ENCODE measurements around the gene TESK2.

Gene TESK2

DNA sequence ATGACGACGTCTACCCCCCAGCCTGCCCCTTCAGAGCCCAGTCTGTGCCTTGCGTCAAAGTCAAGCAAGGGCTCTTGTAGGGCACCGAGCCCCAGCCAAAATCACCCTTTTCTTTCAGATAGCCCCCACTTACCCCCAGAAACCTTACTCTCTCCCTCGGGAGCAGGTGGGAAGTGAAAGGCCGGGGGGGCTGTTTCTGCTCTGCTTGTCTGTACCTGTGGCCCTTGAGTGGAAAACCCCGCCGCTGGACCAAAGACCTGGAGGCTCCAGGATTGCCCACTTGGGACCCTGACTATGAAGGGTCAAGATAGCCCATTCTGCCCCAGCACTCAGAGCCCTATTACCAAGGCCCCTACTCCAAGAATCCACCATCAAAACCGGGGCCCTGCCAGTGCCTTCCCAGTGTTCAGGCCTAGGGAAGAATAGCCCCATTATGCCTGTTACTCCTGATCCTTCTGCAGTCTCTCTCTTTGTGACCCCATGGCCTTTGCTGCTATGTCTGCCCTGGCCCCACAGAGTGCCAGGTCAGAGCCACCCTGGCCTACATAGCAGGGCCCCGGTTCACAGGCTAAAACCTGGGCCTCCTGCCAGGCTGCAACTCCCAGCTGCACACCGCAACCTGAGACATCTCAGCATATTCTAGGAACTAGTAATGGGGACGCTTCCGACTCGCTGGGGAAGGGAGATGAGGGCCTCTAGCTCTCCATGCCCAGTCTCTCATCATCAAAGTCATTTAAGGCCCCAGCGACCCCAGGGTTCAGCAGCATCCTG, 186.5 kb downstream of the TESK2 start:
- no peak for DNase-seq (ENCODE audit: low read depth in 2 of 2)

DNA sequence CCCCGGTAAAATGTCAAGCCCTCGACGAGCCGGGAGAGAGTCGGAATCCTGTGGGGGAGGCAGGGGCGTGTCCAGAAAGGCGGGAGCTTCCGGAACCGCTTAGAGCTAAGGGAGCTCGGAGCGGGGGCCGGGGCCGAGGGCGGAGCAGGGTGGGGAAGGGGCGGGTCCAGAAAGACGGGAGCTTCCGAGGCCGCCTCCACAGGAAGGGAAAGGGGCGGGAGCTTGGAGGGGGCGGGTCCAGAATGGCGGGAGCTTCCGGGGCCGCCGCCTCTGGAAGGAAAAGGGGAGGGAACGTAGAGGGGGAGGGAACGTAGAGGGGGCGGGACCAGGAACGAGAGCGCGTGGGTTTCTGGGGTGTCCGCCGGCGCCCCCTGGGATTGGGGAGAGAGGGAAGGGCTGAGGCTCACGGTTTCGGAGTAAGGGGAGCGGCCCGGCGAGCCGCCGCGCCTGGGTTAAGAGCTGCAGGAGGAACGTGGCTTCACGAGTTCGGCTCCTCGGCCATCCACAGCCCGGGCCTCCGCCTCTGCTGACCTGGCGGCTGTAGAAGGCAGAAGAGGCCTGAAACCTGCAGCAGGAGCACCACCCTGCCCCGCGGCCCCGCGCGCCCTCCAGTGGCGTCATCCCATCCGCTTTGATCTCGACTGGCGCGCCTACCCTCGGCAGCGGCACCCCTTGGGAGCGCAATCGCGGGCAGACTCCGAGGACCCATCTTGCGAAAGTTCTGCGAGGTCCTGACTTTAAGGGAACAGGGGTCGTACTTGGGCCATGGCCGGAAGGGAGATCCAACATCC, 187.2 kb downstream of the TESK2 start:
- DNase-seq (ENCODE audit: low read depth in 2 of 2) = peak; percentile 99

DNA sequence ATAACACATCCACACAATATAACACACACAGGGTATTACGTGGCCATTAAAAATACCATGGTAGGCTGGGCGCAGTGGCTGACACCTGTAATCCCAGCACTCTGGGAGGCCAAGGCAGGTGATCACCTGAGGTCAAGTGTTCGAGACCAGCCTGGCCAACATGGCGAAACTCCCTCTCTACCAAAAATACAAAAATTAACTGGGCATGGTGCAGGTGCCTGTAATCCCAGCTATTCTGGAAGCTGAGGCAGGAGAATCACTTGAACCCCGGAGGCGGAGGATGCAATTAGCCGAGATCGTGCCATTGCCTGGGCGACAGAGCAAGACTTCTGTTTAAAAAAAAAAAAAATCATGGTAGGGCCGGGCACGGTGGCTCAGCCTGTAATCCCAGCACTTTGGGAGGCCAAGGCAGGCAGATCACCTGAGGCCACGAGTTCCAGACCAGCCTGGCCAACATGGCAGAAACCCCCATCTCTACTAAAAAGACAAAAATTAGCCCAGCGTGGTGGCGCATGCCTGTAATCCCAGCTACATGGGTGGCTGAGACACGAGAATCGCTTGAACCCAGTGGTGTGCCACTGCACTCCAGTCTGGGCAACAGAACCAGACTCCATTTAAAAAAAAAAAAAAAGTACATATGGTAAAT, 188.3 kb downstream of the TESK2 start:
- DNase-seq (ENCODE audit: low read depth in 2 of 2) = no peak

DNA sequence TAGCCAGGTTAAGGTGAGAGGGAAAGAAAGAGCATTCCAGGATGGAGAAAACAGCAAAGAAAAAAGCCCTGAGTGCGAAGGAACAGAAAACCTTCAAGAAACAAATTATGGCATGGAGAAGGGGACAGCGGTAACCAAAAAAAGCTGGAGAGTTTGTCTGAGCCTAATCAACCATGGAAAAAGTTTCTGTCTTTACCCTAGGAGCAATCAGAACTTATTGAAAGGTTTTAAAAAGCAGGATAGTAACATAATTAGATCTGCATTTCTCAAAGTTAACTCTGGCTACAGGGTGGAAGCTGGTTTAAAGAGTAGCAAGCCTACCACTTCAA, 190.3 kb downstream of the TESK2 start:
- DNase-seq (ENCODE audit: low read depth in 2 of 2) = no peak

DNA sequence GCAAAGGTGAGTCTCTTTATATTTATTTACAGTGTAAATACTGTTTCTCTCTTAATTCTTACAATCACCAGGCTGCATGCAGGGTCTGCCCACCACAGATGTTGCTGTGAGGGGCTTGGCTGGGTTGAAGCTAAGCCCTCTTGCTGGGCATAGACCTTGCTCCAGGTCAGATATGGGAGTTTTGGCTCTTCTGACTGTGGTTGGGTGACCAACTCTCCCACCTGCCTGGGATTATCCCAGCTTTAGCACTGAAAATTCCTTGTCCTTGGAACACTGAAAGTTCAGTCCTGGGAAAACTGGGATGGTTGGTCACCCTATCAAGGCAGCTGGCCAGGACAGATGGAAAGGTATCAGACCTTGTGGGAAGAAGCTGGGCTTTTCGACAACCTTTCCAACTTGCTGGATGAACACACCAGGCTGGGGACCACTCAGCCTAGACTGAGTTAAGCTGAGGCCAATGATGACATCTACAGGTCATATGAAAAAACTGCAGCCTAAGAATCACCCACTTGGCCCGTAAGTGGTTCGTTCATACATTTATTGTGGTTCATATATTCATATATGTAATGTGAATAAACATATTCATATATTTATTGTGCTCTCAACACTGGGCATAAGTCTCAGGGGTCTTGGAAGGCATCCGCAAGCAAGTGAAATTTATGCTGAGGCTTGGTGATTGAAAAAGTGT, 190.8 kb downstream of the TESK2 start:
- DNase-seq (ENCODE audit: low read depth in 2 of 2) = peak in 1 of 2 donors; percentile 18

DNA sequence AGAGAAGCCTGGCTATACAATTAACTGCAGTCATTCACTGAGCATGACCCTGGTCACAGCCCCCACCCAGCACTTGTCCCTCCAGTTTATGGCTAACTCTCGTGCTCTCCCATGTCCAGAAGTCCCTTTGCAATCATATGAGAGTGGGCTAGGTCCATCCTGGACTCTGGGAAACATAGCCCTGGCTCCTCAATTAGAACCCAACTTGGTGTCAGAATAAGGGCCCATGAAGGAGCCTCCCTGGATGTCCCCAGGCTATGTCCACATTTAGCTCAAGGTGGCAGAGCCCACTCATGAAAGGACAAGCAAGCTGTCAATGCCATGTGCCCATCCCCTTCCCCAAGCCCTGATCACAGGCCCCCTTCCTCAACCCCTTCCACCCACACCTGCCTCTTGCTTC, 191.7 kb downstream of the TESK2 start:
- no peak for DNase-seq (ENCODE audit: low read depth in 2 of 2)

DNA sequence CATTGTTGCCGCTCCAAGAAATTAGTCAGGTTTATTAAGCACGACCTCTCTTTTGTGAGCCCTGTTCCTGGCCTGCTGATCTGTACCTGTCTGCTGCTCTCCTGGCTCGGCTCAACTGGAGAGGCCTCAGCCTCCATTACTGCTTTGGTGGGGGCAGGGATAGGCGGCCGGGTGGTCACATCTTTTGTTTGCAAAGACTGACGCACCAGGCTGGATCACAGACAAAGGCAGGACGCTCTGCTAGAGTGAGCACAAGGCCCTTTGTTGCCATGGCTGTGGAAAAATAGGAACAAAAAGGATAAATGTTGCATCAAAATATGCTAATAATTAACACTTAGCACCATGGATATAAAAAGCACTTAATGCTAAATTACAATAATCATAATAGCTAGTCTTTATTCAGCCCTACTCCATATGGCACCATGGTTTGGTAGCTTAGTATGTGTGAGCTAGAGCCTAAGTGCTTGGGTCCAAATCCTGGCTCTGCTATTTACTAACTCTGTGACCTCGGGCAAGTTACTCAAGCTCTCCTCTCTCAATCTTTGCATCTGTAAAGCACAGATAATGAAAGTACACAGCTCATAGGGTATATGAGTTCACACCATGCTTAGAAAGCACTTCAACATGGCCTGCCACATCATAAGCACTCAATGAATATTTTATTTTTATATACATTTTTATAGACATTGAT, 193.2 kb downstream of the TESK2 start:
- no peak for DNase-seq (ENCODE audit: low read depth in 2 of 2)

Measured in stimulated activated CD4-positive, alpha-beta T cell treated with anti-CD3 and anti-CD28 coated beads, Interleukin-1b, Interleukin-23, amount 100 ng/mL, for 4 hours (primary cell).